ENCODE data around the gene ATAD3A.
A peak's percentile ranks its signal among the peaks of the same experiment; 100 is the strongest.
"Not testable (repeated sequence)": the region's sequence is repeated elsewhere in the genome, so short reads cannot be mapped to it uniquely, and the experiment has no call there.

Gene ATAD3A

GRCh38 chr1:1490633-1491230 lies 21.2 kb upstream of the ATAD3A start:
- no peak for DNase-seq

- no peak for DNase-seq
Observed at GRCh38 chr1:1491601-1492000, 20.4 kb upstream of the ATAD3A start.

GRCh38 chr1:1494311-1494710 lies 17.7 kb upstream of the ATAD3A start:
- not testable (repeated sequence) for DNase-seq

- not testable (repeated sequence) for DNase-seq
Observed at GRCh38 chr1:1495461-1495975, 16.4 kb upstream of the ATAD3A start.

- not testable (repeated sequence) for DNase-seq
Observed at GRCh38 chr1:1504777-1505365, 7.1 kb upstream of the ATAD3A start.

GRCh38 chr1:1505366-1505798 lies 6.6 kb upstream of the ATAD3A start:
- not testable (repeated sequence) for DNase-seq

GRCh38 chr1:1505801-1506200 lies 6.2 kb upstream of the ATAD3A start:
- not testable (repeated sequence) for DNase-seq

GRCh38 chr1:1507305-1507704 lies 4.7 kb upstream of the ATAD3A start:
- no peak for DNase-seq

- DNase-seq = not testable (repeated sequence)
Observed at GRCh38 chr1:1508775-1509464, 3.0 kb upstream of the ATAD3A start.

GRCh38 chr1:1509465-1509850 lies 2.5 kb upstream of the ATAD3A start:
- not testable (repeated sequence) for DNase-seq

GRCh38 chr1:1510912-1511532 lies 940 bp upstream of the ATAD3A start:
- no peak for DNase-seq

GRCh38 chr1:1512425-1512824 lies 463 bp downstream of the ATAD3A start:
- DNase-seq = peak; percentile 30

GRCh38 chr1:1513675-1514074 lies 1.7 kb downstream of the ATAD3A start:
- DNase-seq = not testable (repeated sequence)

- not testable (repeated sequence) for DNase-seq
Observed at GRCh38 chr1:1514376-1514775, 2.4 kb downstream of the ATAD3A start.

- DNase-seq = not testable (repeated sequence)
Observed at GRCh38 chr1:1516923-1517322, 5.0 kb downstream of the ATAD3A start.

- DNase-seq = no peak
Observed at GRCh38 chr1:1517973-1518620, 6.1 kb downstream of the ATAD3A start.

- not testable (repeated sequence) for DNase-seq
Observed at GRCh38 chr1:1518621-1519007, 6.7 kb downstream of the ATAD3A start.

GRCh38 chr1:1519805-1520505 lies 8.0 kb downstream of the ATAD3A start:
- not testable (repeated sequence) for DNase-seq

- DNase-seq = no peak
Observed at GRCh38 chr1:1521331-1521730, 9.4 kb downstream of the ATAD3A start.

- not testable (repeated sequence) for DNase-seq
Observed at GRCh38 chr1:1522536-1522935, 10.6 kb downstream of the ATAD3A start.

- DNase-seq = not testable (repeated sequence)
Observed at GRCh38 chr1:1523226-1523625, 11.3 kb downstream of the ATAD3A start.

- not testable (repeated sequence) for DNase-seq
Observed at GRCh38 chr1:1523651-1524050, 11.7 kb downstream of the ATAD3A start.
